RKO (cell line): ENCODE data around the gene IL17RD.
"Not testable (repeated sequence)": the region's sequence is repeated elsewhere in the genome, so short reads cannot be mapped to it uniquely, and the experiment has no call there.

ENCODE experiments used
- DNase-seq: peaks from one replicate; pipeline ENCODE4 v3.0.0-alpha.2; 2016; ENCODE audit warnings: low spot score

Gene IL17RD

GRCh38 chr3:57093489-57093888, 71.7 kb downstream of the IL17RD start:
- no peak for DNase-seq

- no peak for DNase-seq
Measured at GRCh38 chr3:57091521-57092273, 73.5 kb downstream of the IL17RD start.

GRCh38 chr3:57089043-57089442, 76.1 kb downstream of the IL17RD start:
- DNase-seq: no peak

- no peak for DNase-seq
Measured at GRCh38 chr3:57088503-57088902, 76.7 kb downstream of the IL17RD start.

GRCh38 chr3:57087361-57088092, 77.6 kb downstream of the IL17RD start:
- no peak for DNase-seq

- no peak for DNase-seq
Measured at GRCh38 chr3:57086201-57086600, 79.0 kb downstream of the IL17RD start.

- DNase-seq: no peak
Measured at GRCh38 chr3:57085211-57085610, 79.9 kb downstream of the IL17RD start.

GRCh38 chr3:57083266-57083995, 81.7 kb downstream of the IL17RD start:
- not testable (repeated sequence) for DNase-seq

- DNase-seq: no peak
Measured at GRCh38 chr3:57082481-57082880, 82.7 kb downstream of the IL17RD start.

GRCh38 chr3:57081173-57081572, 84.0 kb downstream of the IL17RD start:
- DNase-seq: no peak

- DNase-seq: no peak
Measured at GRCh38 chr3:57080171-57080570, 85.0 kb downstream of the IL17RD start.

- no peak for DNase-seq
Measured at GRCh38 chr3:57079474-57079831, 85.7 kb downstream of the IL17RD start.

GRCh38 chr3:57078635-57079473, 86.3 kb downstream of the IL17RD start:
- peak; percentile 70 for DNase-seq

GRCh38 chr3:57078344-57078634, 86.9 kb downstream of the IL17RD start:
- DNase-seq: peak; percentile 42

- no peak for DNase-seq
Measured at GRCh38 chr3:57077630-57078343, 87.4 kb downstream of the IL17RD start.

GRCh38 chr3:57076422-57076951, 88.7 kb downstream of the IL17RD start:
- DNase-seq: no peak

GRCh38 chr3:57074135-57074534, 91.0 kb downstream of the IL17RD start:
- no peak for DNase-seq

- no peak for DNase-seq
Measured at GRCh38 chr3:57073628-57074027, 91.5 kb downstream of the IL17RD start.

- no peak for DNase-seq
Measured at GRCh38 chr3:57069503-57069902, 95.7 kb downstream of the IL17RD start.

GRCh38 chr3:57068437-57069089, 96.6 kb downstream of the IL17RD start:
- peak; percentile 7 for DNase-seq

GRCh38 chr3:57066471-57066870, 98.7 kb downstream of the IL17RD start:
- DNase-seq: no peak
